PC-9 (cell line): ENCODE results near the gene ADCY2. TPM values are rescaled to one million over a fixed set of nuclear protein-coding genes. Genes with fewer than 3 reads are reported as not detected.

Experiments used
- BruUV-seq: library from RNA; stranded (reverse); fragments of 400-500 nt; replicated peaks from 2 replicates; lab custom pipeline; 2021; lab: Mats Ljungman, UMichigan
- CTCF ChIA-PET: fragments of 300-600 bp; sonication (Branson Sonifier 250); formaldehyde crosslinking; loops from one replicate; lab custom pipeline; 2022; ENCODE audit warnings: antibody characterized with exemption; lab: Charles Lee
- POLR2A ChIA-PET: fragments of 300-600 bp; sonication (Branson Sonifier 250); formaldehyde crosslinking; loops from one replicate; lab custom pipeline; 2022; ENCODE audit warnings: antibody characterized with exemption; ENCODE audit not compliant: unreplicated experiment; lab: Charles Lee
- DNase-seq, 2 experiments: peaks; one replicate each; pipeline versions ENCODE4 v3.0.0 to v3.0.0-alpha.2; 2015 to 2022; ENCODE audit warnings: mixed read lengths in 1 of 2
- H2AFZ ChIP-seq: fragments of 200-600 bp; sonication (generic); 2 replicates; pipeline ENCODE4 v1.8.1; 2017; ENCODE audit warnings: antibody characterized with exemption
- H3F3A ChIP-seq: fragments of 200-600 bp; sonication (generic); 2 replicates; pipeline ENCODE4 v1.8.1; 2017; ENCODE audit warnings: antibody characterized with exemption, mild to moderate bottlenecking, low read depth; ENCODE audit not compliant: insufficient read depth
- H3K27ac ChIP-seq: fragments of 200-600 bp; sonication (generic); 2 replicates; pipeline ENCODE4 v1.6.1; 2016; ENCODE audit warnings: mixed run types
- H3K27me3 ChIP-seq: fragments of 200-600 bp; sonication (generic); 2 replicates; pipeline ENCODE4 v1.6.1; 2016; ENCODE audit warnings: low read depth, mixed run types; ENCODE audit not compliant: insufficient read depth
- H3K36me3 ChIP-seq: fragments of 200-600 bp; sonication (generic); 2 replicates; pipeline ENCODE4 v1.6.1; 2016; ENCODE audit warnings: low read depth, mixed run types
- H3K4me1 ChIP-seq: fragments of 200-600 bp; sonication (generic); replicated peaks from 2 replicates; pipeline ENCODE4 v1.6.1; 2016; ENCODE audit warnings: mixed run types; ENCODE audit not compliant: insufficient read depth
- H3K4me2 ChIP-seq: fragments of 200-600 bp; sonication (generic); 2 replicates; pipeline ENCODE4 v1.6.1; 2017; ENCODE audit warnings: mixed run types
- H3K4me3 ChIP-seq: fragments of 200-600 bp; sonication (generic); 2 replicates; pipeline ENCODE4 v1.6.1; 2016; ENCODE audit warnings: mixed run types
- H3K79me2 ChIP-seq: fragments of 200-600 bp; sonication (generic); 2 replicates; pipeline ENCODE4 v1.6.1; 2017; ENCODE audit warnings: low read depth, mixed run types
- H3K9me2 ChIP-seq: fragments of 200-600 bp; sonication (generic); 2 replicates; pipeline ENCODE4 v1.8.1; 2017; ENCODE audit warnings: mild to moderate bottlenecking; ENCODE audit not compliant: insufficient read depth
- H3K9me3 ChIP-seq: fragments of 200-600 bp; sonication (generic); 2 replicates; pipeline ENCODE4 v1.8.1; 2016; ENCODE audit warnings: low read depth; ENCODE audit not compliant: insufficient read depth
- H4K20me1 ChIP-seq: fragments of 200-600 bp; sonication (generic); 2 replicates; pipeline ENCODE4 v1.8.1; 2017; ENCODE audit not compliant: insufficient read depth
- EZH2 ChIP-seq: fragments of 200-600 bp; sonication (generic); IDR thresholded peaks from 2 replicates; pipeline ENCODE4 v1.8.0; 2017; ENCODE audit warnings: antibody characterized with exemption, low read depth
- intact Hi-C: fragments of 100-400 bp; cut with micrococcal nuclease; formaldehyde crosslinking; loops from one replicate; pipeline ENCODE4 v1.10.0; 2022; ENCODE audit not compliant: unreplicated experiment
- total RNA-seq: library from RNA; stranded (reverse); gene quantifications from 2 replicates; pipeline ENCODE4 v1.2.3, GENCODE V29; 2021
- TF ChIP-seq, protein P1 (sequence below): fragments of 200-600 bp; sonication (generic); conservative IDR thresholded peaks from 2 replicates; pipeline ENCODE4 v1.6.1; 2017; ENCODE audit warnings: mixed run types, antibody characterized with exemption, mild to moderate bottlenecking, moderate library complexity

Gene ADCY2
- total RNA-seq, 1 experiment from 2014 or later: not detected

DNA sequence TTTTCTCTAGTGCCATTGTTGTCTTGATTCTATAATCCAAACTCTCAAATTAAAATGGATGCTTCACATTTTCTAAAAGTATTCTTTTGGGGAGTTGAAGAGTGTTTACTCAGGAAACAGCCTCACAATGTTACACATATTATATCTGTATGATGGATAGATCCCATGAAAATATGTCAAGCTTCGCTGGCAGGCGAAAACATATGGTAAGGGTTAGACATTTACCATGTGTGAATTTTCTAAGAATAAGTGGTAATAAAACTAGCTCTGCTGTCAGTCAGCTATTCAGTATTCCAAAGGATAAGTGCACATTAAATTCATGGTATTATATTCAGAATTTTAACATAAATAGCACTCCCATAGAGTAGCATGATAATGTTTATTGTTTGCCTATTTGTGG, 13.3 kb upstream of the ADCY2 start:
- Histone ChIP-seq H3K4me1 (no peaks in the 10 kb centered on the region), H3K4me2 (no peak overlapping the region), H3K27me3 (no peaks in the 10 kb centered on the region), H3K36me3 (no peaks in the 10 kb centered on the region), H3K9me3 (no peaks in the 10 kb centered on the region), H3K4me3 (no peak overlapping the region), H3K27ac (no peak overlapping the region), H4K20me1 (no peaks in the 10 kb centered on the region), H2AFZ (no peak overlapping the region), H3K9me2 (no peaks in the 10 kb centered on the region), H3K79me2 (no peaks in the 10 kb centered on the region), H3F3A (no peaks in the 10 kb centered on the region)
- intact Hi-C loops: no loop called here
- POLR2A ChIA-PET: no interaction called here
- CTCF ChIA-PET: no interaction called here
- BruUV-seq: no TSS peak
- DNase-seq: no peak
- TF ChIP-seq, protein P1, sequence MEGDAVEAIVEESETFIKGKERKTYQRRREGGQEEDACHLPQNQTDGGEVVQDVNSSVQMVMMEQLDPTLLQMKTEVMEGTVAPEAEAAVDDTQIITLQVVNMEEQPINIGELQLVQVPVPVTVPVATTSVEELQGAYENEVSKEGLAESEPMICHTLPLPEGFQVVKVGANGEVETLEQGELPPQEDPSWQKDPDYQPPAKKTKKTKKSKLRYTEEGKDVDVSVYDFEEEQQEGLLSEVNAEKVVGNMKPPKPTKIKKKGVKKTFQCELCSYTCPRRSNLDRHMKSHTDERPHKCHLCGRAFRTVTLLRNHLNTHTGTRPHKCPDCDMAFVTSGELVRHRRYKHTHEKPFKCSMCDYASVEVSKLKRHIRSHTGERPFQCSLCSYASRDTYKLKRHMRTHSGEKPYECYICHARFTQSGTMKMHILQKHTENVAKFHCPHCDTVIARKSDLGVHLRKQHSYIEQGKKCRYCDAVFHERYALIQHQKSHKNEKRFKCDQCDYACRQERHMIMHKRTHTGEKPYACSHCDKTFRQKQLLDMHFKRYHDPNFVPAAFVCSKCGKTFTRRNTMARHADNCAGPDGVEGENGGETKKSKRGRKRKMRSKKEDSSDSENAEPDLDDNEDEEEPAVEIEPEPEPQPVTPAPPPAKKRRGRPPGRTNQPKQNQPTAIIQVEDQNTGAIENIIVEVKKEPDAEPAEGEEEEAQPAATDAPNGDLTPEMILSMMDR: no peak

DNA sequence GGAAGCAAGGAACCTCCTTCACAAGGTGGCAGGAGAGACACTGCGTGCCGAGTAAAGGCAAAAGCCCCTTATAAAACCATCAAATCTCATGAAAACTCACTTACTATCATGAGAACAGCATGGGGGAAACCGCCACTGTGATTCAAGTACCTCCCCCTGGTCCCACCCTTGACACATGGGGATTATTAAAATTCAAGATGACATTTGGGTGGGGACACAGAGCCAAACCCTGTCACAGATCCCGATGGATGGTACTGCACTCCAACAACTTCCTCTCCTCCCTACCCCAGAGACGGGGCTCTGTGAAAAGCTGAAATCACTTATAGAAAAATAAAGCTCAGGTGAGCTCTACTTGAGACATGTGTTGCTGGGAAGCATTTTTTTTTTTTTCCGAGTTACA, 10.3 kb upstream of the ADCY2 start:
- Histone ChIP-seq H3K27ac (no peak overlapping the region), H2AFZ (no peak overlapping the region), H3K36me3 (no peaks in the 10 kb centered on the region), H4K20me1 (no peaks in the 10 kb centered on the region; the same call in 1 of the 2 replicates), H3K9me3 (no peaks in the 10 kb centered on the region), H3K27me3 (no peaks in the 10 kb centered on the region), H3K79me2 (no peaks in the 10 kb centered on the region), H3K4me3 (no peak overlapping the region), H3K4me2 (no peak overlapping the region), H3K9me2 (no peaks in the 10 kb centered on the region), H3F3A (no peaks in the 10 kb centered on the region), H3K4me1 (no peaks in the 10 kb centered on the region)
- BruUV-seq: no TSS peak
- CTCF ChIA-PET: interaction anchor here (0.6 kb wide), 1 partner anchor 940 kb away, joined by 4 read pairs; no protein-coding TSS in a partner anchor
- TF ChIP-seq, protein P1: no peak
- TF ChIP-seq EZH2: no peak
- POLR2A ChIA-PET: no interaction called here
- DNase-seq: no peak
- intact Hi-C loops: no loop called here

DNA sequence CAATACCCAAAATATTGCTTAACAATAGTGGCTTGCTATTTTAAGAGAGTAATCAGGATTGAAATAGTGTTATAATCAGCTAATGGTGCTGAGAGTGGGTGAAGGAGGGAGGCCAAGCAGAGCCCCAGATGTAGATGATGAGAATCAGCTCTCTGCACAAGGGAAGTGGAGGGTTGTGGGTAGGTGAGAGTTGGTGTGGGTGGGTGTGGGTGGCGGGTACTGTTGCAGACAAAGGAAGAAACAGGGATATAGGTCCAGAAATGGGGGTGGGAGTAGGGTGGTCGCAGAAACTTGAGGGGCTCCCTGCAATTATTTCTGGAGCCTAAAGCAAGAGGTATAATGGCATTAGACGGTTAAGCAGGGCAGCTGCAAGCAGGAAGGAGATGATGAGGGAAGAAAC, 7.4 kb upstream of the ADCY2 start:
- Histone ChIP-seq H4K20me1 (no peaks in the 10 kb centered on the region; the same call in 1 of the 2 replicates), H3F3A (no peaks in the 10 kb centered on the region), H3K4me2 (no peak overlapping the region), H3K27me3 (peaks cover 3% of the 10 kb centered on the region; the same call in 1 of the 2 replicates), H3K9me2 (no peaks in the 10 kb centered on the region), H2AFZ (no peak overlapping the region), H3K4me3 (no peak overlapping the region), H3K9me3 (no peaks in the 10 kb centered on the region), H3K27ac (no peak overlapping the region), H3K4me1 (no peaks in the 10 kb centered on the region), H3K79me2 (no peaks in the 10 kb centered on the region), H3K36me3 (no peaks in the 10 kb centered on the region)
- BruUV-seq: no TSS peak
- ChIA-PET CTCF (no interaction called here), POLR2A (no interaction called here)
- intact Hi-C loops: no loop called here
- TF ChIP-seq, protein P1: no peak
- no peak for TF ChIP-seq EZH2
- no peak for DNase-seq
